NCI-H526 (cell line): Measurements from ENCODE around the gene ABCC10.
"Not testable (repeated sequence)": the region's sequence is repeated elsewhere in the genome, so short reads cannot be mapped to it uniquely, and the experiment has no call there.

Source experiments
- DNase-seq, 2 experiments: peaks; one replicate each; lab custom pipeline; 2025; lab: John Stamatoyannopoulos, UW

The ABCC10 gene

GRCh38 chr6:43498291-43498690 is 71.0 kb downstream of the ABCC10 start:
- not testable (repeated sequence) for DNase-seq

- DNase-seq = no peak
Observed at GRCh38 chr6:43499028-43499815, 71.9 kb downstream of the ABCC10 start.
